ENCODE data around the gene BHLHE41.

The BHLHE41 gene

DNA sequence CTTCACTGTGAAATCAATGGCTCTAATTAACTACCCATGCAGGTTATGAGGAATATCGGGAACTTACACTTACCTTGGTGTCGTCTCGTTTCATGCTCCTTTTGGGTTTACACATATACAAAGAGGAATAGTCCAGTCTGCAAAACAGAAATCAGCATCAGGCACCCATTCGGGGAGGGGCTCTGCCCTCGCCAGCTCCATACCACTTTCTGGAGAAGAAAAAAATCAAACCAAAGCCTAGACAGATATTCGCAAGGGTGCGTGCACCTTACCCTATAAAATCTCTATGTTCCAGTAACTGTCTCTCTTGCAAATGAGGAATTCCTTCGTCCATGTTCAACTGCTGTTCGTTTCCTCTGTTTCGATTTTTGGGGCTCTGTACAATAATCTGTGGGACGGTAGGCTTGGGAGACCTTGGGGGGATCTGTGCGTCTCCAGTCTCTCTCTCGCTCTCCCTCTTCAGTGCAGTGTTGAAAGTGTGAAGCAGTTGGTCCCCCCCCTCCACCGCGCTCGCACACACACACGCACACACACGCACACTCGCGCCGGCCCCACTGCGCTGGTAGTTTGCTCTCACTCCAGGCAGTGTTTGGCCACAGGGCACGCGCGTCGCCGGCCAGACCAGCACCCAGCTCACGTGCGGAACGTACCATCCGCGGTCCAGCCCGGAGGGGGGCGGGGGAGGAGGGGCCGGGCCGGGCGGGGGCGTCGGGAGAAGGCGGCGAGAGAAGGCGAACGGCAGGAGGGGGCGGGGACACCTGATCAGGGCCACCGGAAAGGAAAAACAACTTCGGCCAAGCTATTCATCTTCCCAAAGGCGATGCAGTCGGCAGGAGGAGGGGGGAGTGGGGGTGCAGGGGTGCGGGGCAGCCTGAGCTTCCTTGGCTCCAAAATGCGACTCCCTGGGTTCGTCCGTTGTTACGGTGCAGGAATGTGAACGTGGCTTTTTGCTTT lies at the start of gene BHLHE41:
Gene BHLHE41, minus strand, starts transcription at position 592 of the 954 bp plus-strand sequence. Its CDS starts 258 bp downstream, at position 334.
- DNase-seq: peak; percentile 20

- no peak for DNase-seq
These were observed 48.2 kb upstream of the BHLHE41 start for GRCh38 chr12:26172946-26173552.

DNA sequence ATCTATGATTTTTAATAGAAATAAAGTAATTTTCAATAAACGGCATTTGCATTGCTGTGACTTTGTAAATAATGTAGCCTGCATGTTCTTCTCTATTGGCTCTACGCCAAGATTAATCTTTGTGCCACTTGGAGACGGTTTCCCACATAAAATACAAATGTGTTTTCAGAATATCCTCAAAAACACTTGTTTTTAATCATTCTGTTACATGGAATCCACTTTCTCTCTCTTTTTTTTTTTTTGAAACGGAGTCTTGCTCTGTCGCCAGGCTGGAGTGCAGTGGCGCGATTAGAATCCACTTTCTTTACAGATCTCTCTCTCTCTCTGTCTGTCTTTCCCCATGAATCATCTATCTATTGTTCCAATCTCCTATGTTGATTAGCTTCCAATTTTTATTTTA lies 47.7 kb upstream of the BHLHE41 start:
- DNase-seq: no peak

DNA sequence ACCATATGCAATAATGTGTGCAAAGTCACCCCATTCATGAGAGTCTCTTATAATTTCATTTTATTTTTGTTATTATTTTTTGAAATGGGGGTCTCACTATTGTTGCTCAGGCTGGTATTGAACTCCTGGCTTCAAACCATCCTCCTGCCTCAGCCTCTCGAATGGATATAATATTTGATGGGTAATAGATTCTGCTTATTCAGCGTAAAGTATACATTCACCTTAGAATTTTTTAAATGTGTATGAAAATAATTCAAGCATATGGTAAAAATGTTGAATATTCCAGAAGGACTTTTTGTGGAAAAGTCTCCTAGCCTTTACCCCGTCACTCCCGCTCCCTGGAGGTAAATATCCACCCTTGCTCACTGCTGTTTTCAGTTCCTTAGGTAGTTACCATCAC lies 47.2 kb upstream of the BHLHE41 start:
- no peak for DNase-seq

- DNase-seq: no peak
These were observed 39.3 kb upstream of the BHLHE41 start for GRCh38 chr12:26164118-26164517.

DNA sequence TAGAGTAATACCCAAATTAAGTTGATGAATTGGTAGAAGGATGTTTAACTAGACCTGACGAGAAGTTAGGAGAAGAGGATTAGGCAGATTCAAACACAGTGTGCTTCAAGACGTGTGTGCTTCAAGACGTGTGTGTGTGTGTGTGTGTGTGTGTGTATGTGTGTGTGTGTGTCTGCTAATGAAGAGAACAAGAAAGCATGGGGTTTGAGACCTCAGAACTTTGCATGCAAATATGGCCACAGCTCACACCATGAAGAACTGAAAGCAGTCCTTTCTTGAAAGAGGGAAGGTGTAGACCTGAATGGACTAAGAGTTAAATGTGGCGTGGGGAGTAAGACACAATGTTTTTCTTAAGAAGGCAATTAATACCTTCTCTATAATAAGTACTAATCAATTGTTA lies 38.1 kb upstream of the BHLHE41 start:
- no peak for DNase-seq

DNA sequence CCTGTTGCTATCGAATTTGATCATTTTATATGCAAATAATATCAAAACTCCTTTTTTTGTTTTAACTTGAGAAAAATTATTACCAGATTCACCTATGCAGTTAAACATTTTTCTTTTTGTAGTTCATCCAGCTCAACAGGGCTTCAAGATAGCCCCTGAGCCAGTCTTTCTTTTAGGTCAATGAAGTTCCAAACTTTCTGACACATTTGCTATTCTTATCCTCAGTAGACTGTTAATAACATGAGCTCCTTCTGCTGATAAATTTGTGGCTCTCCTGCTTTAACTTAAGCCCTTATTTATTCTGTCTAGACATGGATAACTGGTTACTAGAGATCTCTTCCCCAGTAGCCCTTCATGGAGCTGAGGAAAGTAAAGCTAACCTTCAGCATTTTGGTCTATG lies 37.3 kb upstream of the BHLHE41 start:
- no peak for DNase-seq

DNA sequence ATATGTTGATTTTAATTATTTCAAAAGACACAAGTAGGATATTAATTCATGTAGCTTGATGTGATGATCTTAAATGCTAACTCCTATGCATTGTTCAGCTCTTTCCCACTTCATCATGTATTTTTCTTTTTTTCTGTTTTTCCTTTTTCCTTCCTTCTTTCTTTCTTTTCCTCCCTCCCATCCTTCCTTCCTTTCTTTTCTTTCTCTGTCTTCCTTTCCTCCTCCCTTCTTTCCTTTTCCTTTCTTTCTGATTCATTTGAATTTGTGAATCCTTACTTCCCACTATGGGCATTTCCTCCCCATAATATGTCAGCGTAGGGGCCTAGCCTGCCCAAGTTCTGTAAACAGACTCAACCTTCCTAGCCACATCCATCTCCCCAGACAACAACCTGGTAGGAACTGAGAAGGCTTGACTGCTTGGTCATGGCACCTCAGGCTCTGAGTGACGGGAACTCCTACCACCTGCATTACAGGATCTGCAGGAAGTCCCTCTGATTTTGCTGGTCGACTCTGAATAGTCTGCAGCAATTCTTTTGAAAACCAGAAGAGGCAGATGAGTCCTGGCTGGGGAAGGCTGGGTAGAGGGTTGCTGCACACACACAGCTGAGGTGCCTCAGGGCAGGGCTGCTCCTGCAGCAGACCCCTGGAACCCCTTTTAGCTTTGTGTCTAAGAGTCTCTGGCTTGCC lies 33.4 kb upstream of the BHLHE41 start:
- DNase-seq: no peak

DNA sequence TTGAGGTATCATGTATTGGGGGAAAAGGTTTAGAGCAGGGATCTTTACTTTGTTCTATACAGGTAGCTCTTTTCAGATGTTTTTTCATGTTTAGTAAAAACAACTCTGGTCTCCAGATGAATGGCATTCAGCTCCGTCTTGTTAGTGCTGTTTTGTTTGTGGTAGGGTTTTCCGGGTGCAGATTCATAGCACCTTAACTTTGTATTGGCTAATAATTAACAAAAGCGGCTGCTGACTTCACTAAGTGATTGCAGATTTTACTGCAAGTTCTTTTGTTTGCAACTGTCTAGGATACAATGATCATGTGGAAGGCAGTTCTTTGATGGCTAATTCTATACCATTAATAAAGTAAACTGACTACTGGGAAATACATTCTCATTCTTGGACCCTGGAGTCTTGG lies 32.2 kb upstream of the BHLHE41 start:
- DNase-seq: no peak

DNA sequence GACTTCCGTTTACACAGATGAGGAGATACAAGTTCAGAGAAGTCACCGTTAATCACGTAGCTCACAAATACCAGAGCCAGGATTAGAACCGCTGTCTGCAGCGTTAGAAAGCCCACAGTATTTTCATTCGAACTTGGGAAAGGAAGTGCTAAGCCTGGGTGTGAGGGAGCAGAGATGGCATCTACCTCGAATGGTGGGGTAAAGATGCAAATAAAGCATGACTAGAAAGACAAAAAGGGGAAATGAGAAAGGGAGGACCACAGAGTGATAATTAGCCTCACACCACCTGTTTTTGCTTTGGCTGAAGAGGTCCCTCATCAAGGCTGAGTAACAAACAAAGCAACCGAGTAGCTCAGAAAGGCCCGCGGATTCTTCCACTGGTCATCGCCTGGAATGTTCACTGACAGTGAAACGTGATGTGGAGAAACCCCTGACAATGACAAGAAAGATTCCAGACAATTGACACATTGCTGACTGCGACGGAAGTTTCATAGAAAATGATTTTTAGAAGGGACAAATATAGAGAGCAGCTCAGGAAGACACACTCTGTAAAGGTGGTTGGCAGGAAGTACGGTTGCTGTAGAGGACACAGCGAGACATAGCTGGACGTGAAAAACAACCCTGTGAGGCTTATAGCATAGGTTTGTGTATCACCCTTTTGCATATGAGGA lies 31.5 kb upstream of the BHLHE41 start:
- DNase-seq: no peak

- no peak for DNase-seq
These were observed 28.8 kb upstream of the BHLHE41 start for GRCh38 chr12:26153421-26154154.

- DNase-seq: no peak
These were observed 27.8 kb upstream of the BHLHE41 start for GRCh38 chr12:26152507-26153102.

GRCh38 chr12:26150736-26151450 lies 26.1 kb upstream of the BHLHE41 start:
- no peak for DNase-seq

GRCh38 chr12:26149968-26150500 lies 25.2 kb upstream of the BHLHE41 start:
- DNase-seq: no peak

- DNase-seq: no peak
These were observed 23.5 kb upstream of the BHLHE41 start for GRCh38 chr12:26148291-26148690.

- DNase-seq: no peak
These were observed 18.5 kb upstream of the BHLHE41 start for GRCh38 chr12:26143291-26143690.

DNA sequence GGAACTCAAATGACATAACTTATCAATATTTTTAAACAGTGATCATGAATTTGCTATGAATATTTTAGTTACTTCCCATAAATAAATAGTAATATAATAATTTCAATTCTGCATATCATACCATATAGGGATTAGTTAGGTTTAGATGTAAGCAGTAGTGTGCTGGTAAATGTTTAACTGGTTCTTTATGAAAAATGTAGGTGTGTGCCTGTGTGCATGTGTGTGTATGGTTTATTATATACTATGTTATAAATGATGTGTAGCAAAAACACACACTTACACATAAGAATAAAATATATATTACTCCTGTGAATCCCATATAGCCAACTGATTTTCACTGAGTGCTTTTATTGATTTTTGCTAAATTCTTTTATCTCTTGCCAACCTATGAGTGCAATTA lies 14.0 kb upstream of the BHLHE41 start:
- no peak for DNase-seq

DNA sequence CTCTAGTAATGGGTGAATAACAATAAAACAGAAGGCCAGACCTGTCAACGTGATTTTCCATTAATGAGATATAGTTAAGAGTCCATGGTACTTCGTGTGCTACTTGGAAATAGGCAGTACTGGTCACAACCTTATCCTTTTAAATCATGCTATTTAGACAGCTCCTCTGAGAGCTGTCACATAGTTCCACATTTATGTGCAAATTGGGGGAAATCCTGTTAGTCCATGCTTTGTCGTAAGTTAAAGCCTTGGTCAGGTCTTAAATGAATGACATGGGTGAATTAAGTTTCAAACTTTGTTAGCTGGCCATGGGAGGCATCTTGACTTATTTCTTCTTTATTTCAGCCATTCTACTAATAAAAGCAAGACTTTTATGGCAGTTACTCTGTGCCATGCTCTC lies 11.9 kb upstream of the BHLHE41 start:
- DNase-seq: no peak

- DNase-seq: no peak
These were observed 10.7 kb upstream of the BHLHE41 start for GRCh38 chr12:26135571-26135970.

- no peak for DNase-seq
These were observed 10.2 kb upstream of the BHLHE41 start for GRCh38 chr12:26135010-26135420.

DNA sequence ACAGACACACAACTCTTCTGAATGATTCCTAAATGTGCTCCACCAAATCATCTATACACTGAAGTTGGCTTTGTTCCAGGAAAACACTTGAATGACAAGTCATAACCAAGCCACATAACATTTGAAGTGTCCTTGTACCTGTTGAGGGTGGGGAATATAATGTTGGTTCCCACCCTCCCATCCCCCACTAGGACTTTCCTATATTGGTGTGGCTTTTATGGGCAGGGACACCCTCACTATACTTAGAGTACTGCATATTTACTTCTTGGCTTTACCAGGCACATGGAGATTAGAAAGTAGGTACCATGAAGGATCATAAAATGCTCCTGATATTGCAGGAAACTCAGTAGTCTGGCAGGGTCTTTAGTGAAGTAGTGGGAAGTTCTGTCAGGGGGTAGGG lies 9.7 kb upstream of the BHLHE41 start:
- DNase-seq: no peak
